Spleen (tissue), 11 donors: Measurements from ENCODE around the gene NUPR1. TPM values are rescaled to one million over a fixed set of nuclear protein-coding genes. Genes with fewer than 3 reads are reported as not detected.
A peak's percentile ranks its signal among the peaks of the same experiment; 100 is the strongest.

ENCODE experiments used
- DNase-seq: peaks from one replicate; pipeline ENCODE4 v3.0.0-alpha.2; 2020
- H3K27ac ChIP-seq, 8 donors: fragments of 200-600 bp; sonication (generic) in 7 of 8; 1 replicate in 4 of 8; 2 replicates in 4 of 8; pipeline versions ENCODE4 v1.5.0 to v1.8.0; 2016 to 2021; ENCODE audit warnings: inconsistent platforms in 4 of 8, mild to moderate bottlenecking in 4 of 8, moderate library complexity in 1 of 8
- H3K27me3 ChIP-seq, 7 donors: fragments of 200-600 bp; sonication (generic) in 6 of 7; replicated peaks in 1 of 7; 1 replicate in 4 of 7; 2 replicates in 3 of 7; pipeline versions ENCODE4 v1.5.0 to v1.8.0; 2016 to 2021; ENCODE audit warnings: inconsistent platforms in 3 of 7, mild to moderate bottlenecking in 1 of 7
- H3K36me3 ChIP-seq, 6 donors: fragments of 200-600 bp; sonication (generic) in 5 of 6; 1 replicate in 4 of 6; 2 replicates in 2 of 6; pipeline versions ENCODE4 v1.5.0 to v1.8.0; 2016 to 2021; ENCODE audit warnings: inconsistent platforms in 2 of 6
- H3K4me1 ChIP-seq, 6 donors: fragments of 200-600 bp; sonication (generic) in 5 of 6; 1 replicate in 3 of 6; 2 replicates in 3 of 6; pipeline versions ENCODE4 v1.5.0 to v1.8.0; 2016 to 2021; ENCODE audit warnings: inconsistent platforms in 3 of 6
- H3K4me3 ChIP-seq, 8 donors: fragments of 200-600 bp; sonication (generic) in 7 of 8; 1 replicate in 4 of 8; 2 replicates in 4 of 8; pipeline versions ENCODE4 v1.5.0 to v1.8.0; 2016 to 2021; ENCODE audit warnings: inconsistent platforms in 4 of 8, mild to moderate bottlenecking in 4 of 8, moderate library complexity in 2 of 8
- H3K9me3 ChIP-seq, 8 donors: fragments of 200-600 bp; sonication (generic) in 7 of 8; 1 replicate in 4 of 8; 2 replicates in 4 of 8; pipeline versions ENCODE4 v1.5.0 to v1.8.0; 2016 to 2021; ENCODE audit warnings: inconsistent platforms in 4 of 8
- CTCF ChIP-seq, 11 experiments: fragments of 200-600 bp in 7 of 11; fragments of 450-650 bp in 4 of 11; sonication (generic) in 4 of 11; IDR thresholded peaks in 8 of 11; conservative IDR thresholded peaks in 3 of 11; 1 replicate in 7 of 11; 2 replicates in 4 of 11; pipeline versions ENCODE4 v1.4.0 to v1.8.0; 2016 to 2021; ENCODE audit warnings: antibody characterized with exemption in 11 of 11, inconsistent platforms in 4 of 11, mild to moderate bottlenecking in 1 of 11
- POLR2A ChIP-seq, 3 donors: fragments of 450-650 bp; IDR thresholded peaks; one replicate each; pipeline ENCODE4 v1.5.1; 2017; ENCODE audit warnings: antibody characterized with exemption in 3 of 3, mild to moderate bottlenecking in 1 of 3
- POLR2AphosphoS5 ChIP-seq, 3 donors: sonication (generic); formaldehyde crosslinking; IDR thresholded peaks; one replicate each; pipeline ENCODE4 v1.5.1; 2017; ENCODE audit warnings: antibody characterized with exemption in 3 of 3
- WGBS, 5 donors: extraction: QIAGEN DNeasy Blood & Tissue Kit in 3 of 5; methylation state at CpG; one replicate each; pipeline versions ENCODE4 v1.1.5 to v1.1.7; 2013 to 2018; 5-methylcytosine and 5-hydroxymethylcytosine counted together
- intact Hi-C: fragments of 100-400 bp; cut with DNase I; formaldehyde crosslinking; loops from one replicate; pipeline ENCODE4 v1.15.0; 2023; ENCODE audit warnings: low total_unique reads
- polyA plus RNA-seq, 3 donors: library from polyadenylated mRNA; stranded (reverse); fragments of 200-250 nt; gene quantifications; one replicate each; pipeline ENCODE4 v1.2.1, GENCODE V29; 2013
- total RNA-seq, 7 donors: library from RNA; depleted of rRNA in 3 of 7; stranded (reverse); fragments of >200 nt in 3 of 7; fragmentation: NEBNext Ultra II Directional in 4 of 7; extraction: Animal tissue kit (Norgen Biotek cat#: 25700) in 4 of 7; gene quantifications; one replicate each; pipeline versions ENCODE4 v1.1.0 to v1.2.1, GENCODE V29; 2016 to 2021
- donor health status: healthy with polysubstance abuse.
- donor health status: DM: no; HTN: no; CAD: no; lungs with moderate emphysema.
- donor health status: DM: no; HTN: no; CAD: no.
- donor health status: Bipolar disorder and iron deficiency.
- donor health status: healthy.
- donor health status: DM: no; HTN: no; CAD: no.
- donor health status: DM: yes; HTN: yes; CAD: no.

NUPR1 gene
- total and polyA plus RNA-seq, 10 donors, result 2.7 to 53.7 (median 17.0) TPM

GRCh38 chr16:28543072-28543471 is 4.3 kb upstream of the NUPR1 start:
- intact Hi-C loops, result no loop called here
- Histone ChIP-seq H3K27me3 (peaks cover 0 to 45% (median 0%) of the 10 kb centered on the region in 7 donors), H3K4me3 (peak overlapping the region in 1 of 8 donors; percentile 36), H3K4me1 (peaks cover 0 to 13% (median 5%) of the 10 kb centered on the region in 6 donors), H3K36me3 (no peaks in the 10 kb centered on the region), H3K9me3 (no peaks in the 10 kb centered on the region), H3K27ac (peak overlapping the region in 6 of 8 donors; percentile 40 to 69 (median 61))
- no peak for TF ChIP-seq POLR2A (IDR thresholded peaks at IDR 0.05)
- peak in 1 of 3 donors; percentile 20 for TF ChIP-seq POLR2AphosphoS5 (IDR thresholded peaks at IDR 0.05)
- no peak for TF ChIP-seq CTCF (IDR thresholded peaks at IDR 0.05 in 8 of 11, conservative IDR thresholded peaks at IDR 0.05 in 3 of 11)
- 41 to 52% (median 48%) methylated on average over 7 of the region's 7 CpGs for WGBS, 5 donors
- peak; percentile 78 for DNase-seq

GRCh38 chr16:28542646-28543045 is 3.9 kb upstream of the NUPR1 start:
- H3K27me3 ChIP-seq, result peaks cover 0 to 46% (median 0%) of the 10 kb centered on the region in 7 donors
- peak overlapping the region in 6 of 8 donors; percentile 40 to 69 (median 59) for H3K27ac ChIP-seq
- 48 to 72% (median 61%) methylated on average over 7 of the region's 7 CpGs for WGBS, 5 donors
- no peaks in the 10 kb centered on the region for H3K36me3 ChIP-seq
- TF ChIP-seq CTCF (IDR thresholded peaks at IDR 0.05 in 8 of 11, conservative IDR thresholded peaks at IDR 0.05 in 3 of 11) (no peak), POLR2A (IDR thresholded peaks at IDR 0.05) (no peak), POLR2AphosphoS5 (IDR thresholded peaks at IDR 0.05) (no peak)
- peaks cover 0 to 13% (median 5%) of the 10 kb centered on the region in 6 donors for H3K4me1 ChIP-seq
- H3K9me3 ChIP-seq, result no peaks in the 10 kb centered on the region
- intact Hi-C loops, result no loop called here
- no peak for DNase-seq
- H3K4me3 ChIP-seq, result peak overlapping the region in 1 of 8 donors; percentile 36

GRCh38 chr16:28540346-28540745 is 1.6 kb upstream of the NUPR1 start:
- WGBS, 5 donors, result 83 to 94% (median 88%) methylated on average over 3 of the region's 3 CpGs
- intact Hi-C loops, result no loop called here
- Histone ChIP-seq H3K9me3 (no peaks in the 10 kb centered on the region), H3K4me1 (peaks cover 0 to 23% (median 5%) of the 10 kb centered on the region in 6 donors), H3K27me3 (peaks cover 0 to 28% (median 0%) of the 10 kb centered on the region in 7 donors), H3K36me3 (no peaks in the 10 kb centered on the region), H3K4me3 (no peak overlapping the region), H3K27ac (peak overlapping the region in 1 of 8 donors; percentile 15)
- DNase-seq, result no peak
- TF ChIP-seq CTCF (IDR thresholded peaks at IDR 0.05 in 8 of 11, conservative IDR thresholded peaks at IDR 0.05 in 3 of 11) (no peak), POLR2A (IDR thresholded peaks at IDR 0.05) (no peak), POLR2AphosphoS5 (IDR thresholded peaks at IDR 0.05) (no peak)

- TF ChIP-seq CTCF (IDR thresholded peaks at IDR 0.05 in 8 of 11, conservative IDR thresholded peaks at IDR 0.05 in 3 of 11), result no peak
- TF ChIP-seq POLR2AphosphoS5 (IDR thresholded peaks at IDR 0.05), result no peak
- no peak for TF ChIP-seq POLR2A (IDR thresholded peaks at IDR 0.05)
- peaks cover 0 to 9% (median 0%) of the 10 kb centered on the region in 7 donors for H3K27me3 ChIP-seq
- H3K4me1 ChIP-seq, result peaks cover 0 to 39% (median 20%) of the 10 kb centered on the region in 6 donors
- H3K9me3 ChIP-seq, result no peaks in the 10 kb centered on the region
- H3K4me3 ChIP-seq, result peak overlapping the region; percentile 0 to 58 (median 16)
- intact Hi-C loops, result no loop called here
- H3K36me3 ChIP-seq, result no peaks in the 10 kb centered on the region
- DNase-seq, result no peak
- peak overlapping the region in 7 of 8 donors; percentile 63 to 82 (median 76) for H3K27ac ChIP-seq
- 81 to 86% (median 84%) methylated on average over 13 of the region's 13 CpGs for WGBS, 5 donors
Observed at GRCh38 chr16:28537964-28538732, 626 bp downstream of the NUPR1 start.
